ENCODE measurements around the gene WRAP73.

The WRAP73 gene

DNA sequence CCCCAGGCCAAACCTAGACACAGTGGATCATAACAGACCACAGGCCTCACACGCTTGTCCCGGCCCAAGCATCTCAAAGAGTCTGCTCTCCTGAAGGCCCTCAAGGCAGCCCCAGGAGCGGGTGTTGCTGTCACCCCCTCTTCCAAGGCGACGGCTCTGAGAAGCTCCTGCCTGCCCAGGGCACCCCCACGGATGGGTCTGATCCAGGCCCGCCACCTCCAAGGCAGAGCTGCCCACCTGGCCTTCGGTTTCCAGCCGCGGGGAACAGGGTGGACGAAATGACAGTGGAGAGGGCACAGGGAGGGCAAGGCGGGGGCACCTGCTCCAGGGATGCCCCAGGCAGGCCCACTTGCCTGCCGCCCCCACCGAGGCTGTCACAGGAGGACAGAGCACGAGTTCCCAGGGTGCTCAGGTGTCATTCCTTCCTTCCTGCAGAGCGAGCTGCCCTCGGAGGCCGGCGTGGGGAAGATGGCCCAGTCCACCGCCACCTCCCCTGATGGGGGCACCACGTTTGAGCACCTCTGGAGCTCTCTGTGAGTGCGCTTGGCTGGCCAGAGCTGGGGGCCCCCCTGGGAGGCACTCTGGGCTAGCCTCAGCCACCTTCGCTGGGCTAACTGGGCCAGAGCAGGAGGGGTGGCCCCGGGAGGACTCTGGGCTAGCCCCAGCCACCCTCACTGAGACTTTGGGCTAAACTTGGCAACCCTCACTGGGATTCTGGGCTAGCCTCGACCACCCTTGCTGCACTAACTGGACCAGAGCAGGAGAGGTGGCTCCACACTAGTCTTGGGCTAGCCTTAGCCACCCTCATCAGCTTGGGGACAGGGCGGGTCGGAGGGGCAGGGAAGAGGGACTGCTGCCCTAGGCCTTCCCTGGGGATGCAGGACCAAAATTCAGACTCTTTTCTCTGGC, 32.2 kb upstream of the WRAP73 start:
- no peak for DNase-seq (ENCODE audit: low spot score)

DNA sequence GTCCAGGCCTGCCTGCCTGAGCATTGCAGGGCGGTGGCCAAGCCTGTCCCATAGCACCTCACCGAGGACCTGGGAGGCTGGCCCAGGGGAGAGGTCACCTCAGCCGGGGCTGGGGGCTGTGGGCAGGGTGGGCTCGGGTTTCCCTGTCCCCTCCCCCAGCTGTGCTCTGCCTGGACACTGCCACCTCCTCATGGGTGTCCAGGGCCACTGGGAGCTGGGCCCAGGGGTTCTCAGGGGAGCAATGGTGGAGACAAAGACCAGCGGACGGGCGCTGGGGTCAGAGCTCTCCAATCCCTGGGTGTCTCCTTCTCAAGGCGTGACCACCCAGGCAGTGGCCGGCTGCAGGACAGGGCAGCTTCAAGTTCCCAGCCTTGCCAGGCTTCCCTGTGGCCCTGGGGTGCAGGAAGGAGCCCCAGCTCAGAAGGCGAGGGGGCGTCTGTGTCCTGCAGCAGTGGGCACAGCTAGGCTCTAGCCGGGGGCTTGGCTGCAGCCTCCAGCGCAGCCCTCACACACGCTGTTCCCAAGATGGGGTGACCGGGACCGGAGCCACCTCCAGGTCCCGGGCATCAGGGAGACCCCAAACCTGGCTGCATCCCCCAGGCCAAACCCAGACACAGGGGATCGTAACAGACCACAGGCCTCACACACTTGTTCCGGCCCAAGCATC, 31.5 kb upstream of the WRAP73 start:
- no peak for DNase-seq (ENCODE audit: low spot score)

DNA sequence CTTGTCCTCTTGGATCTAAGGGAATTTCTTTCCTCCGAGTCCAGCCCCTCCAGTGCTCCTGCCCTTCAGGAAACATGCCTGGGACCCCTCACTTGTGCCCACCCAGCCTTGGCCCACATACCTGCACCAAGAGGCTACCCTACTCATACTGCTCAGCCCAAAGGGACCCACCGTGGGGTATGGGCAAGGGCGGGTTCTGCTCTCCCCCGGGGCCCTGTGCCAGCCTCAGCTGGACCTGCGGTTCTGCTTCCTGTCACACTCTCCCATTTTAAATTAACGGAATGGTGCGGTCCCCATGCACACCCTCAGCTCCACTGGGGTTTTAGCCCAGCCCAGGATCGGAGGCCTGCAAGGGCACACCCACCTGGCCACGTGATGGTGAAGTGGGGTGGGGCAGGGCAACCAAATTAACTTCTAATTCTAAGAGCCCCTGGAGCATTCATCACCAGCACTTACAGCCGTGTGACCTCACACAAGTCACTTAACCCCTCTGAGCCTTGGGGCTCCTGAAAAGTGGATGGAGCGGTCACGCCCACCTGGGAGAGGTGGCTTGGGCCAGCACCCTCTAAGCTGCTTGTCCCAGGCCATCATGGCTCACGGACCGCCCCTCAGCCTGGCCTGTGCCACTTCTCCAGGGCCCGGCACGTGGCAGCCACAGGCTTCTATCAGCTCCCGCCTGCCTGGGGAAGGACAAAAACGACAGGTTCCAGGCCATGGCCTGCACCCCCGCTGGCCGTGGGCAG, 30.8 kb upstream of the WRAP73 start:
- DNase-seq (ENCODE audit: low spot score) = no peak

DNA sequence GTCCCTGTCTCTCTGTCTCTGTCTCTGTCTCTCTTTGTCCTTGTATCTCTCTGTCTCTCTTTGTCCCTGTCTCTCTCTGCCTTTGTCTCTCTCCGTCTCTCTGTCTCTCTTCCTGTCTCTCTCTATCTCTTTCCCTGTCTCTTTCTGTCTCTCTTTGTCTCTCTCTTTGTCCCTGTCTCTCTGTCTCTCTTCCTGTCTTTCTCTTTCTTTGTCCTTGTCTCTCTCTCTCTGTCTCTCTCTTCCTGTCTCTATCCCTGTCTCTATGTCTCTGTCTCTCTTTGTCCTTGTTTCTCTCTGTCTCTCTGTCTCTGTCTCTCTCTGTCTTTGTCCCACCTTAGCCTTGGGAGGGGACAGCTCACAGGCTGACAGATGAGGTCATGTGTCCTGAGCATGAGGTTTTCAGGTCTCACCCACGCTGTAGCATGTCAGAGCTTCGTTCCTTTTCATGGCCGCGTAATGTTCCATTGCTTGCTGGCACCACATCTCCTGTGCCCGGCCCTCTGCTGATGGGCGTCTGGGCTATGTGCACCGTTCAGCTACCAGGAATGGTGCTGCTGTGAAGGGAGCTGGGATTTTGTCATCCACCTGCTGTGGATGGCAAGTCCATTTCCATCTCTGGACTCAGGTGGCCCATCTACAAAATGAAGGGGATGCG, 30.0 kb upstream of the WRAP73 start:
- no peak for DNase-seq (ENCODE audit: low spot score)

DNA sequence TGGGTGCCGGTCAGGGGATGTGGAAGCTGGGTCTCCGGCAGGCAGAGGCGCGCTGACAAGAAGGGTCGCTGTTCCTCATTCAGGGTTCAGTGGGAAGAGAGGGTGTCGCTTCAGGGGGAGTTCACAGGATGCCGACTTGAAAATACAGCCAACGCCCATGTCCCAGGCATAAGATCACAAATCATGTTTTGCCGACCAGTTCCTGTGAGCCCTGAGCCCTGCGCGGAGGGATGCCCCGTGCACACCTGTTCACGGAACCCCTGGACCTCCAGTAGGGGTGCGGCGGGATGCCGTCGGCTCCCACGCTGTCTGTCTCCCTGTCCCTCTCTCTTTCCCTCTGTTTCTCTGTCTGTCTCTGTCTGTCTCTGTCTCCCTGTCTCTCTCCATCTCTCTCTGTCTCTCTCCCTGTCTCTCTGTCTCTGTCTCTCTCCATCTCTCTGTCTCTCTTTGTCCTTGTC, 29.2 kb upstream of the WRAP73 start:
- no peak for DNase-seq (ENCODE audit: low spot score)

DNA sequence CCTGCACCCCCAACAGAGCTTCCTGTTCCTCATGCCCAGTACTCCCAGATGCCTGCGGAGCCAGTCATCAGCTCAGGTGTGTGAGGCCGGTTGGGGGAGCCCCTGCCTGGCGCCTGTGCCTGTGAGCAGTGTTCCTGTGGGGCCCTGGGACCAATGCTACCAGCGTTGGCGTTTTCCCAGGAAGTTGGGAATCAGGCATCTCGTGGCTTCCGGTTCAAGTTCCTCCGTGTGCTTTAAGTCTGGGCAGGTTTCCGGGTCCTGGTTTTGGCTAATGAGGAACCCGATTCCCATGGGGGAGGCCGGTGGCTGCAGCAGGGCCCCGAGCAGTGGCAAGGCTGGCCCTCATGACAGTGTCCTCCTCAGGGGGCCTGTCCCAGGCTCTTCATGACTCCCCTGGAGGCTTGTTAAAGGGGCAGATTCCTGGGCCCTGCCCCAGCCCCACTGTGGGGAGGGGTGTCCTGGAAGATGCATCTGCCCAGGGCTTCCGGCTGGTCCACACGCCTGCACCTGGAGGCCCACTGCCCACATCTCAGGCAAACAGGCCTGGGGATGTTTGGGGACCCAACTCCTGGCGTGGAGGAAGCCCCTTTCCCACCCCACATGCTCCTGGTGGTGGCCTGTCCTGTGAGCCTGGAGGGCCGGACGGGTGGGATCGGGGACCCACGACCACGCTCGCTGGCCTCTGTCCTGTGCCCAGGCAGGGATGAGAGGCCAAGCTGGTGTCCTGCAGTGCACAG, 28.6 kb upstream of the WRAP73 start:
- DNase-seq (ENCODE audit: low spot score) = no peak

DNA sequence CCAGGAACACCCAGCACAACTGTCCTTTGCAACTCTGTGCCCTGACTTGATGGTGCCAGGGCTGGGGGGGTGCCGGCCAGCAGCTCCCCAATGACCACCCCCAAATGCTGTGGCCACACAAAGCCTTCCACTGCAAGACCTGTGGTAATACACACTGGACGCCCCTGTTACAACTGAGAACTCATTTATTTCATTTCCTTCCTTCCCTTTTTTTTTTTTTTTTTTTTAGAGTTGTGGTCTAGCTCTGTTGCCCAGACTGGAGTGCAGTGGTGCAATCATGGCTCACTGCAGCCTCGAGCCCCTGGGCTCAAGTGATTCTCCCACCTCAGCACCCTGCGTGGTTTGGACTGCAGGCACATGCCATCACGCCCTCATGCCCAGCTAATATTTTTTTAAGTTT, 27.6 kb upstream of the WRAP73 start:
- DNase-seq (ENCODE audit: low spot score) = no peak

DNA sequence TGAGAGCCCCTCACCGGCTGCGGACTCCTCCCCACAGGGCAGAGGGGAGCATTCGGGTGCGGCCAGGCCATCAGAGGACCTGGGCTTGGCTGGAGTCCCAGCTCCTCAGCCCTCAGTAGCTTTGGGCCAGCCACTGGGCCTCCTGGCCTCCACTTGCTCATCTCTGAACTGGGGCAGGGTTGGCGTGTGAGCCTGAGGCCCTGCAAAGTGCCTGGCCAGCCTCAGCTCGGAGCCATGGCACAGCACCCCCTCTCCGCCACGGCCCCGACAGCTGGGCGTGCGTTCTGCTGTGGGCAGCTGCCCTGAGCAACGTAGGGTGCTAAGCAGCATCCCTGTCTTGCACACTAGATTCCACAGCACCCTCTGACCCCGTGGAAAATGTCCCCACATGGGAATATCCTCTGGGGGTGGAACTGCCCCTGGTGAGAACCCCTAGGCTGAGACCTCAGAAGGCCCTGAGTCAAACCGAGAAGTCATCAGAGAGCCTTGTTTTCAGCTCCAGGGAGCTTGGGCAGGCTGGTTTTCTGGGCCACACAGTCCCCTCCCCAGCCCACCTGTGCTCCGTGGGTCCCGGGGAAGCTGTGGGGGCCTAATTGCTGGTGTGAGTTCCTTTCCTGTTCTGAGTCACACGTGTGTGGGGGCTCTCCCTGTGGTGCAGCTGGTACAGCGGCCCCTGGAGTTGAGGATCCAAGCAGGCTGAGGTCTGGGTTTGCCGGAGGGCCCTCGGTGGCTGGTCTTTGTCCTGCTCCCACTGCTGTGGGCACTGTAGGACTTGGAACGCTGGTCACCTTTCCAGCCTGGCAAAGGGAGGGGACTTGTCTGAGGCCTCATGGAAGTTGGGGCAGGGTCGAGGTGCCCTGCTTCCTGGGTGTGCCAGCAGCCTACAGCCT, 26.9 kb upstream of the WRAP73 start:
- no peak for DNase-seq (ENCODE audit: low spot score)

DNA sequence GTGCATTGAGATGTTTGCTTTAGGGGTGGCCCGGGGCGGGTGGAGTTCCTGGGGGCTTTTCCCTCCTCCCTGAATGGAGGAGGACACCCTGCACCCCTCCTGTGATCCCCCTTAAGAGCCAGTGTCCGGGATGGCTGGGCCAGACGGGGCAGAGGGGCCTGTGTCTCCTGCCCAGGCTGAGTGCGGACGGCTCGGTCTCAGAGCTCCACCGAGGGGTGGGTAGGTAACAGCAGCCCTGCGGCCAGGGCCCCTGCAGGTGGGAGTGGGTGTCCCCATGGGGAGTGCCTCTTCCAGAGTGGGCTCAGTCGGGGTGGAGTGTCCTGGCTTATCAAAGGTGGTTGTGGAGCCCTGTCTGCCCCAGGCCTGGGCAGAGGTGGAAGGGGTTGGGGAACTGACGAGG, 25.5 kb upstream of the WRAP73 start:
- DNase-seq (ENCODE audit: low spot score) = no peak

DNA sequence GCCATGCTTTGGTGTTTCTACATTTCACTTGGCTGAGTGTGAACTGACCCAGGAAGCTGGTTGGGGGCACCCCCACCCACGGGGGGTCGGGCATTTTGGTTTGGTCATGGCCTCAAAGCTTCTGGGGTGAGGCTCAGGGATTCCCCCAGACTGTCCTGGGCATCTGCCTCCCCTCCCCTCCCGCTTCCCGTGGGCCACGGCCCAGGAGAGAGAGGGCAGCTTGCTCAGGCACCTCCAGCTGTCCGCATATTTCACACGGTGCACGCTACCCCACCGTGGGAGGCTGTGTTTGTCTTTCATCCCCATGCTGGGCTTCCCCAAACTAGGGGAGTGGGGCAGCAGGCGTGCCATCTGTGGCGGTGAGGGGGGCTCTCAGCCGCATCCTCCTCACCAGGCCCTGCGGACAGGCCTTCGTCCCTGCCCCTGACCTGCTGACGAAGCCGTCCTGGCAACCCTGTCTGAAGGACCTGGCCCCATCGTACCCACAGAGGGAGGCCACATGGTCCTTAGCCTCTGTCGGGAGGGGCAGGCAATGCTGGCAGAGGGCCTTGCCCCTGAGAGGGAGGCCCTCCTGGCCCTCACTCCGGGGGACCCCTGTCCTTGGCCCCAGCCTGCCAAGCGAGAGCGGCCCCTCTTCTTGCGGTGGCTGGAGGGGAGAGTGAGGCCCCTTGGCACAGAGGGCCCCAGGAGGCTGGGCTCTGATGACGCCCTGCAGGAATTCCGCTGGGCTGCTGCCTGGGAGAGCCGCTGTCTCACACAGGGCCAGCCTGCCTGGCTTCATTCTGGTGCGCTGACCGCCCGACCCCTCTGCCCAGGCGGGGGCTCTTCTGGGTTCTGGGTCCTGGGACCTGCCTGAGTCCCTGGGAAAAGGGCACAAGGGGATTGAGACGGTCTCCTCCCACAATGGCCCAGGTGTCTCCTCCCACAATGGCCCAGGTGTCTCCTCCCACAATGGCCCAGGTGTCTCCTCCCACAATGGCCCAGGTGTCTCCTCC, 24.5 kb upstream of the WRAP73 start:
- no peak for DNase-seq (ENCODE audit: low spot score)

DNA sequence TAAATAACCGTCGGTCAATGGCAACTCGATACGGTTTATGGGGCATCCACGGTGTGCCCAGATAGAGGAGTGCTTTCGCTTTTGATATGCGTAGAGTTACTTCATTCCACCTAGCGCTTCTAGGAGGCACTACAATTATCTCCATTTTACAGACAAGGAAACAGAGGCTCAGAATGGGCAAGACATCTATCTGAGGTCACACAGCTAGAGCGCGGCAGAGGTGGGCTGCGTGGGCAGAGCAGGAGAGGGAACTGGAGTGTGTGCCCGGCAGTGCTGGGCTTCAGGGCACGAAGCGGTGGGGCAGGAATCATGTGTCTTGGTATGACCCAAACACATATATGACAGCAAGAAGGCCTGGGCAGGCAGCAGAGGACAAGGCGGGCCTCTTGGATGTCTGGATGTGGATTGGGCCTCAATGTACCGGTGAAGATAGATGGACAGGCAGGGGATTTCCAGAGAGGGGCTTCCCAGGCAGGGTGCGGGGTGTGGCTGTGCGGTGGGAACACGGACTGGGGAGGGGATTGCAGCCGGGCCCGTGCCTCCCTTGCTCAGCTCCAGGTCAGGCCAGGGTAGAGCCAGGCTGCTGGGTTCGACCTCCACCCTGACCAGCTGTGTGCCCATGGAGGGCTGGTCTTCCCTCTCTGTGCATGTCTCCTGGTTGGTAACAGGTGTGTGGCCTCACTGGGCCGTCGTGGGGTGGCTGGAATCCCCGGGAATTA, 23.6 kb upstream of the WRAP73 start:
- DNase-seq (ENCODE audit: low spot score) = no peak

DNA sequence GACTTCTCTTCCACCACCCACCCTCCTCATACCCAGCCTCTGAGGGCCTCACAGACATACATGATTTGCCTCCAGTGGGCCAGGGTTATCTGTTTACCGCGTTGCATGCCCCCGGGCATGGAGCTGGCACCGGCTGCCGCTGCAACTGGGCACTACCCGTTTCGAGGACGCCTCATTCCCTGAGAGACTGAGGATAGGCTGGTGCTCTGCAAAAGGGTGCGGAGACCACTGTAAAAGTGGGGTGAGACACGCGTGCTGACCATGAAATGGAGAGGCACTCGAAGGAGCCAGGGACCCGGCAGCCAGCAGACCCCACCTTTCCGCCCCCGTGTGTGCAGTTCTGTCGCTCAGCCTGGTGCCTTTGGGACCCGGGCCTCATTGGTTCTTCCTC, 23.1 kb upstream of the WRAP73 start:
- DNase-seq (ENCODE audit: low spot score) = no peak

DNA sequence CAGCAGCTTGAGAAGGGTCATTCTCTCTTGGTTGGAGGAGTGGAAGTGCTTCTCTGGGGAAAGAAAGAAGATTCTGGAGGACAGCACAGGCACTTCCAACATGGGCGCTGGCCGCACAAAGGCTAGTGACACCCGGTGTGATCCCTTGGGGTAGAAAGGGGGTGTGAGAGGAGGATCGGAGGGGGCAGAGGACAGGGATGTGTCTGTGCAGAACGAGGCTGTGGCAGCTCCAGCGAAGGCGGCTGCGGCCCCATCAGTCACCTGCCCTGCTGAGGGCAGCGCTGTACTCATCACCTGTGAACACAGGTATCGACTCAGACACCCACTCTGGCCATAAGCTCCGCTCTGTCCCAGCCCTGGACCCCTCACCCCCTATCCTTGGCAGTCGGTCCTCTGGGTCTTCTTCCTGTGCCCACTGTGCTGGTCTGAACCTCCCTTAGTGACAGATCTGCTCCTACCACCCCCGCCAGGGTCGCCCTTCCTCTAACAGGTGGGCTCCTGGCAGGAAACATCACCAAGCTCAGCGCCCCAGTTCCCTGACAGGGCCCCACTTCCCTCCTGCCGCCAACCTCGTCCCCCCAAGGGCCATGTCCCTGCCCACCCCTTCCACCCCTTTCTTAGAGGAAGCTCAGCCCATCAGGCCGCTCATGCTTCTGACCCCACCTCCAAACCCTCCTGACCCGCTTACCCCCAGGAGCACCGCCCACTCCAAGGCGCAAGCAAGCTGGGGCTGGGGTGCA, 22.5 kb upstream of the WRAP73 start:
- no peak for DNase-seq (ENCODE audit: low spot score)

DNA sequence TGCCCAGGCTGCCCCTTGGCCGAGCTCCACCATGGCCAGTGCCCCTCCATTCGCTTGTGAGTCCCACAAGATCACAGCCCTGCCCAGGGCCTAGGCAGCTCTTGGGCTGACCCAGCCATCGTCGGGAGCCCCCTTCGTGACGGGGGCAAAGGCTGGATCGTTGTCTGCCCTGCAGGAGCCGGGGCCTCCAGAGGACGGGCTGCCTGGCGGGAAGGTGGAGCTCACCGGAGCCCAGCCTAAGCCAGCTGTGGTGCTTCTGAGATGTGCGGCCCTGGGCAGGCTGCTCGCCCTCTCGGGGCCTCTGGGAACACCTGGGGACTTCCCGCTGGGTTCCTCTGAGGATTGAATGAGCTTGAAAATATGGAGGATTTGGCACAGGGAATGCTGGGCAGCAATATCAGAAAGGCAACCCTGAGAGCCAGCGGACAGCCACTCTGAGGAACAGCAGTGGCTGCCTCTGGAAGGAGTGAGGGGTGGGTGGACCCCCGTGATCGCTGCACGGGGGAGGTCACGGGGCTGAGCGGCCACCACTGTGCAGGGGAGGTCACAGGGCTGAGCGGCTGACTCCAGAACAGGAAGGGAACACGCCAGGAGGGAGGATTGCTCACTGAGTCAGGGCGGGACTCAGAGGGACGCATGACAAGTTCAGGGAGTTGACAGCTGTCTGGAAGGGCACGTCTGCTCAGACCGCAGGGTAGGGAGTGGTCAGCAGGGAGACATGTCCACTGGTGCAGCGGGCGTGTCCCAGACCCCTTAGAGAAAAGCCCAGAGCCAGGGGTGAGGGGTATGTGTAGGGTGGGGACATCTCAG, 21.7 kb upstream of the WRAP73 start:
- DNase-seq (ENCODE audit: low spot score) = no peak

DNA sequence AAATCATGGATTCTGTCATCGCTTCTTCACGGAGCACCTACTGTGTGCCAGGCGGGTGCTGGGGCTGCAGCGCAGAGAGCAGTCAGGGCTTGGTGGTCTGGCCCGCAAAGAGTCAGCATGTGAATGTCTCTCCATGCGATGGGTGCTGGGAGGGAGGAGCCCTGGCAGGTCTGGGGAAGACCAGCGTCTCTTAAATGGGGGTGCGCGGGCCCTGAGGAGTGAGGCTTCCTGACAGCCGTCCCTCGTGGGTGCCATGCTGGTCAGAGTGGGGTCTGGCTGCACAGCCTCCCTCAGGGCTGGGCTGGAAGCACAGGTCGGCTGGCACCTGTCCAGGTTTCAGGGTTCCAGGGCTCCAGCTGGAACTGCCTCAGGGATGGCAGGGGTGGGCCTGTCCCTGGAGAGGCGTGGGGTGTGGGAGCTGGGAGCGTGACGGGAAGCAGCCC, 20.9 kb upstream of the WRAP73 start:
- DNase-seq (ENCODE audit: low spot score) = no peak

DNA sequence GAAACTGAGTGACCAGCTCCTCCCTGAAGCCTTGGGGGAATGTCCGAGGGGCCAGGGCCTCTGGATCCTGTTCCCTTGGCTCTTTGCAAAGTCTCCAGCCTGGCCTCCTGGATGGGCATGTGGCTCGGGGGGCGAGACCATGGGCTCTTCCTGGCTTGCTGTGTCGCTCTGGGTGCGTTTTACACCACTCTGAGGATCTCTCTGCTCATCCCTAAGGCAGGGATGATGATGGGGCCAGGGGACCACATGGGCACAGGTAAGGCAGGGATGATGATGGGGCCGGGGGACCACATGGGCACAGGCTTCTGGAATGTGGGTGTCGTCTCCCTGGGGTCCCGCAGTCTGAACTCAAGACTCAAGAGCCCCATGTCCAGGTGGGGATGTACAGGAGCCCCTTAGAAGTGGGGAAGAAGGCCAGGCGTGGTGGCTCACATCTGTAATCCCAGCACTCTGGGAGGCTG, 20.1 kb upstream of the WRAP73 start:
- DNase-seq (ENCODE audit: low spot score) = no peak

DNA sequence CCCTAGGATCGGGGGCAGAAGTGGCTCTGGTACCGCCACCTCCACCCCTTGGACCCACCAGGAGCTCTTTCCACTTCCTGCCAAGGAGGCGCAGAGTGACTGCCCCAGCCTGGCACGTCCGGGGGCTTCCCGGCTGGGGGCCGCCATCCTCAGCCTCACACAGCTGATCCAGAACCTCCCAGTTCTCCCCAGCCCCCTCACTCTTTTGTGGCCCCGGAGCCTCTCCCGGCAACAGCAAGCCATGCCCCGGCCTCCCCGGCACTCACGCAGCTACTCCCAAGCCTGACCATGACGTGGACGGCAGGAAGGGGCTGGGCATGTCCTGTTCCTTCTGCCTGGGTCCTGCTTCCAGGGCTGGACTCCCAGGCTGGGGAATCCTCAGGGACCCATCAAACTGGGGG, 19.5 kb upstream of the WRAP73 start:
- DNase-seq (ENCODE audit: low spot score) = no peak

All from HuH-7 (cell line).